ENCODE results near the gene DGCR8.

DGCR8 gene

DNA sequence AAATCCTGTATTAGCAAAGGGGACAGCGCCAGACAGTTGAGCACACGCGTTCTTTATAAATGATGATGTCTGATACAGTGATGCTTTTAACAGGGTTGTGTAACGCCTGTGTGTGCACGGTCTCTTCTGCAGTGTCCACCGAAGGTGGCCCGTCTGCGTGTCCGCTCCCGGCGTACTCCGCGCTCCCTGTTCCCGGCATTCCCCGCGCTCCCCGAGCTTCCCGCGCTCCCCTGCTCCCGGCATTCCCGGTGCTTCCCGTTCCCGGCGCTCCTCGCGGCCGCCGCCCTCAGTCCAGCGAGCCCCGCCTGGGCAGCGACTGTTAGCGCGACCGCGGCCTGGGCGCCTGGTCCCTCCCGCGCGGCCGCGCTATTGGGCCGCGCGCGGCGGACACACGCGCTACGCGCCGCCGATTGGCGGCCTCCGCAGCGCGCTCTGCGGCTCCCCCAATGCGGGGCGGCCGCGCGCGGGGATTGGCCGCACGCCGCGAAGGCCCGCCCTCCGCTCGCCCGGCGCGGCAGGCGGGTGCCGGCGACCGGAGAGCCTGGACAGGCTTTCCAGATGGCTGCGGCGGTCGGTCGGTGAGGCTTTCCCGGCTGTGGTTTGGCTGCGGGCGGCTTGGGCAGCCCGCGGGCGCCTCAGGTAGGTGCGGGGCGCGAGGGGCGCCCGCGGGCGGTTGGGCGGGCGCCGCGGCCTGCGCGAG lies at the start of gene DGCR8:
TSS of gene DGCR8 (plus strand) at position 497 of the 700 bp plus-strand sequence. CDS start 5,723 bp downstream, outside the sequence.
- peak; percentile 94 for DNase-seq (ENCODE audit: low read depth)
- TF ChIP-seq CTCF (conservative IDR thresholded peaks at IDR 0.05; ENCODE audit: low read length) = no peak
- peak within 1 kb of the TSS; percentile 73 for H3K4me3 ChIP-seq (ENCODE audit: low read length)

DNA sequence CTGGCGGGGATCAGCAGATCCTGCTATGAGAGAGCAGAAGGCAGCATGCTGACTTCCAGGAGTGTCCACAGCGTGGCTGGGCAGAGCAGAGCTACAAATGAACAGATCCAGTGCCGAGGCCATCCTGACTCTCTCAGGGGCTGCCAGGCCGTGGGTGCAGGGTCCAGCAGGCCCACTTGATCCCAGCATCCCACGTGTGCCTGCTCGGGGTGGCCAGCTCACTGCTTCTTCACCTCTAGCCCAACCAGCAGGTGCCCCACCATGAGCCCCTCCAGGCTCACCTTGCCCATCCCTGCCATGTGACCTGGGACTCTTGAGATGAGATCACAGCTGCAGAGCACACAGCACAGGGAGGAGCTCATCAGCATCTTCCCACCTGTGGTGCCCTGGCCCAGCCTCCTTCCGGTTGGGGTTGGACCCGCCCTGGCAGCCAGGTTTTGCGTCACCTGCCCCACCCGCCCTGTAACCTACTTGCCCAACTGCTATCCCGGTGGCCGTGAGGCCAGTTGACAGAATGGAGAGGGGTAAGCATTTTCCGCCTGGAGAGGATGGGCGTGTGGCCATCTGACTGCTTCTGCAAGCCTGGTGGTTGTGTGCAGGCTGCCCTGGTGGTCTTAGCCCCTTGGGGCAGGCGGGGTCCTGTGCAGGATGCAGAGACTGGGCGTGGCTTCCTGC lies 48.2 kb upstream of the DGCR8 start:
- DNase-seq (ENCODE audit: low read depth) = no peak
- no peak overlapping the region for H3K4me3 ChIP-seq (ENCODE audit: low read length)
- TF ChIP-seq CTCF (conservative IDR thresholded peaks at IDR 0.05; ENCODE audit: low read length) = no peak

- TF ChIP-seq CTCF (conservative IDR thresholded peaks at IDR 0.05; ENCODE audit: low read length) = no peak
- no peak for DNase-seq (ENCODE audit: low read depth)
- no peak overlapping the region for H3K4me3 ChIP-seq (ENCODE audit: low read length)
Observed at GRCh38 chr22:20032407-20032991, 47.5 kb upstream of the DGCR8 start.

- peak; percentile 15 for DNase-seq (ENCODE audit: low read depth)
- no peak overlapping the region for H3K4me3 ChIP-seq (ENCODE audit: low read length)
- TF ChIP-seq CTCF (conservative IDR thresholded peaks at IDR 0.05; ENCODE audit: low read length) = no peak
Observed at GRCh38 chr22:20033045-20033706, 46.9 kb upstream of the DGCR8 start.

- DNase-seq (ENCODE audit: low read depth) = no peak
- no peak overlapping the region for H3K4me3 ChIP-seq (ENCODE audit: low read length)
- TF ChIP-seq CTCF (conservative IDR thresholded peaks at IDR 0.05; ENCODE audit: low read length) = no peak
Observed at GRCh38 chr22:20034143-20034542, 45.9 kb upstream of the DGCR8 start.

- H3K4me3 ChIP-seq (ENCODE audit: low read length) = no peak overlapping the region
- DNase-seq (ENCODE audit: low read depth) = no peak
- TF ChIP-seq CTCF (conservative IDR thresholded peaks at IDR 0.05; ENCODE audit: low read length) = no peak
Observed at GRCh38 chr22:20035375-20036083, 44.5 kb upstream of the DGCR8 start.

Data from AG10803 (cell line).